ENCODE results near the gene ATP5F1E. TPM values are rescaled to one million over a fixed set of nuclear protein-coding genes. Genes with fewer than 3 reads are reported as not detected.
"Not testable (repeated sequence)": the region's sequence is repeated elsewhere in the genome, so short reads cannot be mapped to it uniquely, and the experiment has no call there.

The ATP5F1E gene
- total and polyA plus RNA-seq, 10 of the 15 experiments (the other 5 are each of a cell fraction or from before 2014, with no cell fraction given), result 49.0 to 407 (median 117) TPM

GRCh38 chr20:59013031-59013951 is 18.8 kb downstream of the ATP5F1E start (continued):
- TF ChIP-seq, protein P1, sequence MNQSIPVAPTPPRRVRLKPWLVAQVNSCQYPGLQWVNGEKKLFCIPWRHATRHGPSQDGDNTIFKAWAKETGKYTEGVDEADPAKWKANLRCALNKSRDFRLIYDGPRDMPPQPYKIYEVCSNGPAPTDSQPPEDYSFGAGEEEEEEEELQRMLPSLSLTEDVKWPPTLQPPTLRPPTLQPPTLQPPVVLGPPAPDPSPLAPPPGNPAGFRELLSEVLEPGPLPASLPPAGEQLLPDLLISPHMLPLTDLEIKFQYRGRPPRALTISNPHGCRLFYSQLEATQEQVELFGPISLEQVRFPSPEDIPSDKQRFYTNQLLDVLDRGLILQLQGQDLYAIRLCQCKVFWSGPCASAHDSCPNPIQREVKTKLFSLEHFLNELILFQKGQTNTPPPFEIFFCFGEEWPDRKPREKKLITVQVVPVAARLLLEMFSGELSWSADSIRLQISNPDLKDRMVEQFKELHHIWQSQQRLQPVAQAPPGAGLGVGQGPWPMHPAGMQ (IDR thresholded peaks at IDR 0.05; ENCODE audit: borderline replicate concordance), result no peak

GRCh38 chr20:59011874-59012157 is 20.3 kb downstream of the ATP5F1E start:
- H3K4me3 ChIP-seq; POLR2A ChIA-PET; CTCF ChIA-PET; intact Hi-C loops (cut with micrococcal nuclease; ENCODE audit: unreplicated experiment); H3K4me2 ChIP-seq (ENCODE audit: control insufficient read depth, insufficient read depth); H4K20me1 ChIP-seq (ENCODE audit: control insufficient read depth, insufficient read depth); FAIRE-seq; in situ Hi-C loops (cut with MboI); H2AFZ ChIP-seq (ENCODE audit: control insufficient read depth, low read depth, low read length); H3K9ac ChIP-seq (ENCODE audit: control insufficient read depth, insufficient read depth, low read length); H3K27me3 ChIP-seq (replicated peaks in 1 of 2; ENCODE audit: control insufficient read depth in 2 of 2, insufficient read depth in 2 of 2, low read length in 1 of 2); H3K36me3 ChIP-seq (ENCODE audit: control insufficient read depth in 2 of 2, insufficient read depth in 2 of 2, low read length in 1 of 2); BruUV-seq (replicated peaks); H3K27ac ChIP-seq (ENCODE audit: control insufficient read depth, insufficient read depth); RAD21 ChIA-PET (ENCODE audit: unreplicated experiment); H3K9me3 ChIP-seq (replicated peaks; ENCODE audit: control insufficient read depth, insufficient read depth, low read length); DNase-seq (ENCODE audit: low read depth, low spot score); ATAC-seq; H3K79me2 ChIP-seq (ENCODE audit: control insufficient read depth, insufficient read depth, low read length): not testable (repeated sequence)
- SMC1A ChIA-PET (ENCODE audit: uncharacterized antibody, unreplicated experiment), result interaction anchor here (1.0 kb wide), 1 partner anchor 14 kb away, joined by 3 read pairs; no protein-coding TSS in a partner anchor
- 91% methylated on average over 3 of the region's 3 CpGs for WGBS (ENCODE audit: insufficient coverage, insufficient replicate concordance, low lambda C conversion rate, missing lambda C conversion rate)
- H3K4me1 ChIP-seq (ENCODE audit: control insufficient read depth, insufficient read depth, low read length), result peaks cover 21% of the 10 kb centered on the region

Measured in GM12878 (cell line).